A549 (cell line): ENCODE measurements around the gene NRG4.

ENCODE experiments used
- JUN ChIP-seq, 2 experiments: fragments of >200 bp; sonication (Bioruptor Twin); formaldehyde crosslinking; IDR thresholded peaks; 2 replicates in 1 of 2; 3 replicates in 1 of 2; pipeline ENCODE4 v1.6.1; 2016 to 2017
- RNF2 ChIP-seq: fragments of 200-600 bp; sonication (generic); IDR thresholded peaks from 2 replicates; pipeline ENCODE4 v1.6.1; 2016; ENCODE audit warnings: low read depth, mild to moderate bottlenecking, antibody characterized with exemption, moderate library complexity, borderline replicate concordance

- no peak for TF ChIP-seq RNF2
- TF ChIP-seq JUN (IDR thresholded peaks at IDR 0.05), result no peak
These were observed 23.2 kb downstream of the NRG4 start for GRCh38 chr15:75989045-75989444.
